HL-60 (cell line): ENCODE data around the gene VCPKMT.

Experiments used
- POLR2AphosphoS5 ChIP-seq: IDR thresholded peaks from 2 replicates; pipeline ENCODE4 v1.6.1; 2012; ENCODE audit warnings: low read depth
- REST ChIP-seq: IDR thresholded peaks from 2 replicates; pipeline ENCODE4 v1.6.1; 2012; ENCODE audit warnings: low read depth; ENCODE audit not compliant: insufficient replicate concordance
- TF ChIP-seq, protein P1 (sequence below): IDR thresholded peaks from one replicate; pipeline ENCODE4 v1.5.1; 2011; ENCODE audit warnings: low read length, control low read depth, inconsistent platforms; ENCODE audit not compliant: insufficient read depth

DNA sequence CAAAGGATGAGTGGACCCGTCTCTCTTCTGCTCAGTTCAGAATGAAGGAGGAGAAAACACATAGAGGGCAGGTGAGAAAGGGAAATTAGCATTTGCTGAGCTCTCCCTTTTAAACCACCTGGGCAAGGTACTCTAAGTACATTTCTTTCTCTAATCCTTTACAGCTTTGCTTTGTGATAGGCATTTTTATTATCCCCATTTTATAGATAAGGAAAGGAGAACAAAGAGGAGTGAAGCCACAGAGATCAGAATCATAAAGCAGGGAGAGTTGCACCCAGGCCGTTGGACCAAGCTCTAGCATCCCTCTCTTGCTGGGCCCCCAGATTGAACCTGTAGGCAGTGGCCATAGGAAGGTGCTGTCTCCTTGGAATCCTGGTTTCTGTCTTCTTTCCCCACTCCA, 47.0 kb downstream of the VCPKMT start:
- TF ChIP-seq POLR2AphosphoS5 (no peak), REST (no peak)
- TF ChIP-seq, protein P1, sequence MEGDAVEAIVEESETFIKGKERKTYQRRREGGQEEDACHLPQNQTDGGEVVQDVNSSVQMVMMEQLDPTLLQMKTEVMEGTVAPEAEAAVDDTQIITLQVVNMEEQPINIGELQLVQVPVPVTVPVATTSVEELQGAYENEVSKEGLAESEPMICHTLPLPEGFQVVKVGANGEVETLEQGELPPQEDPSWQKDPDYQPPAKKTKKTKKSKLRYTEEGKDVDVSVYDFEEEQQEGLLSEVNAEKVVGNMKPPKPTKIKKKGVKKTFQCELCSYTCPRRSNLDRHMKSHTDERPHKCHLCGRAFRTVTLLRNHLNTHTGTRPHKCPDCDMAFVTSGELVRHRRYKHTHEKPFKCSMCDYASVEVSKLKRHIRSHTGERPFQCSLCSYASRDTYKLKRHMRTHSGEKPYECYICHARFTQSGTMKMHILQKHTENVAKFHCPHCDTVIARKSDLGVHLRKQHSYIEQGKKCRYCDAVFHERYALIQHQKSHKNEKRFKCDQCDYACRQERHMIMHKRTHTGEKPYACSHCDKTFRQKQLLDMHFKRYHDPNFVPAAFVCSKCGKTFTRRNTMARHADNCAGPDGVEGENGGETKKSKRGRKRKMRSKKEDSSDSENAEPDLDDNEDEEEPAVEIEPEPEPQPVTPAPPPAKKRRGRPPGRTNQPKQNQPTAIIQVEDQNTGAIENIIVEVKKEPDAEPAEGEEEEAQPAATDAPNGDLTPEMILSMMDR = no peak
